ENCODE results near the gene MTCL1. TPM values are rescaled to one million over a fixed set of nuclear protein-coding genes. Genes with fewer than 3 reads are reported as not detected.
A peak's percentile ranks its signal among the peaks of the same experiment; 100 is the strongest.

Gene MTCL1
- total RNA-seq, 2 donors from 2014 or later: 15.3 to 27.7 TPM

DNA sequence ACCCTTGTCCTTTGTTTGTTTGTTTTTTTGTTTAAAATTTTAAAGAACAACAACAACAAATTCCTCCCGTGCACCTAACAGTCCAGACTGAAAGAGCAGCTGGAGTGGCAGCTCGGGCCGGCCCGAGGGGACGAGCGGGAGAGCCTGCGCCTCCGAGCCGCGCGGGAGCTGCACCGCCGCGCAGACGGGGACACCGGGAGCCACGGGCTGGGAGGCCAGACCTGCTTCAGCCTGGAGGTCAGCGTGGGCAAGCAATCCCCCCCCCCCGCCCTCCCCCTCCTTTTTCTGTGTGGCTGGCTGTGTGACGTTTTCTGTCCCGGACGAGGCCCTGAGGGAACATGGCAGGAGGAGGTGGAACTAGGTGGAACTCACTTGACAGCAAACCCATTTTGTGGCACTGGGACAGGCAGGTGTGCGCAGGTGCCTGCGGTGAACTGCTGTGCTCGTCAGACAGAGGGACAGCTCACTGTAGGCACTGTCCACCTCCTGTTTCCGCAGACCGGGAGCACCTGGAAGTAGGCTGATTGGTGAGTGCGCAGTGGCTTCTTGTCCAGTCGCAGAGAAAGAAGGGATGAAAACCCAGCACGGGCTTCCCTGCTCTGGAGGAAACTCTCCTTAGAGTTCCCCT is 80.6 kb downstream of the MTCL1 start:
- DNase-seq (no peak), ATAC-seq (no peak)
- H3K4me1 ChIP-seq: no peaks in the 10 kb centered on the region
- H3K27me3 ChIP-seq: no peaks in the 10 kb centered on the region
- intact Hi-C loops (cut with DNase I): no loop called here
- no peak overlapping the region for H3K4me3 ChIP-seq
- H3K36me3 ChIP-seq (replicated peaks in 1 of 2; ENCODE audit: insufficient read depth in 1 of 2, low read depth in 2 of 2): no peaks in the 10 kb centered on the region
- TF ChIP-seq CTCF (IDR thresholded peaks at IDR 0.05): no peak
- peak in 1 of 3 donors; percentile 2 for TF ChIP-seq POLR2A (IDR thresholded peaks at IDR 0.05)
- H3K27ac ChIP-seq: no peak overlapping the region
- 91 to 95% methylated on average over 23 to 28 of the region's 30 CpGs for WGBS, 2 donors
- H3K9me3 ChIP-seq: no peaks in the 10 kb centered on the region

- Histone ChIP-seq H3K4me1 (no peaks in the 10 kb centered on the region), H3K9me3 (no peaks in the 10 kb centered on the region), H3K4me3 (no peak overlapping the region), H3K27me3 (no peaks in the 10 kb centered on the region), H3K36me3 (replicated peaks in 1 of 2; ENCODE audit: insufficient read depth in 1 of 2, low read depth in 2 of 2) (no peaks in the 10 kb centered on the region), H3K27ac (no peak overlapping the region)
- TF ChIP-seq POLR2A (IDR thresholded peaks at IDR 0.05): no peak
- no peak for TF ChIP-seq CTCF (IDR thresholded peaks at IDR 0.05)
- WGBS, 2 donors: 80 to 83% methylated on average over 13 to 17 of the region's 17 CpGs
- DNase-seq (no peak), ATAC-seq (no peak)
- intact Hi-C loops (cut with DNase I): no loop called here
Measured at GRCh38 chr18:8786483-8787370, 81.4 kb downstream of the MTCL1 start.

DNA sequence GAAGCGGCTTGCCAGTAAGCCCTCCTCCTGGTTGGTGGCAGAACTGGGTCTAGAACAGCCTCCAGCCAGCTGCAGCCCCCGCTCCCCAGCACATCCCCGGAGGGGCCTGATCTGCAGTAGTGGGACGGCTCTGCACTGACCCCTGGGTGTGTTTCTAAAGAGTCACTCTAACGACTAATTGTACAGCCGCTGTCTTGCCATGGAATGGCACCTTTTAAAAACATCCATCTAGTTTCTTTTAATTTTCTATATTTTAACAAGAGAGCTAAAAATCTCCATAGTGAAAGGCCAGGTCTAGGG is 82.0 kb downstream of the MTCL1 start:
- WGBS, 2 donors: 90% methylated on average over 6 of the region's 6 CpGs
- TF ChIP-seq POLR2A (IDR thresholded peaks at IDR 0.05) (no peak), CTCF (IDR thresholded peaks at IDR 0.05) (no peak)
- H3K36me3 ChIP-seq (replicated peaks in 1 of 2; ENCODE audit: insufficient read depth in 1 of 2, low read depth in 2 of 2): no peaks in the 10 kb centered on the region
- H3K27ac ChIP-seq: no peak overlapping the region
- no peaks in the 10 kb centered on the region for H3K4me1 ChIP-seq
- no peaks in the 10 kb centered on the region for H3K27me3 ChIP-seq
- no peak for DNase-seq
- intact Hi-C loops (cut with DNase I): no loop called here
- H3K9me3 ChIP-seq: no peaks in the 10 kb centered on the region
- no peak overlapping the region for H3K4me3 ChIP-seq
- ATAC-seq: no peak

- H3K4me3 ChIP-seq: no peak overlapping the region
- no peaks in the 10 kb centered on the region for H3K4me1 ChIP-seq
- intact Hi-C loops (cut with DNase I): no loop called here
- no peak for ATAC-seq
- H3K9me3 ChIP-seq: no peaks in the 10 kb centered on the region
- H3K27ac ChIP-seq: no peak overlapping the region
- H3K36me3 ChIP-seq (replicated peaks in 1 of 2; ENCODE audit: insufficient read depth in 1 of 2, low read depth in 2 of 2): no peaks in the 10 kb centered on the region
- no peaks in the 10 kb centered on the region for H3K27me3 ChIP-seq
- no peak for DNase-seq
- TF ChIP-seq POLR2A (IDR thresholded peaks at IDR 0.05) (no peak), CTCF (IDR thresholded peaks at IDR 0.05) (no peak)
- 78 to 96% methylated on average over 6 of the region's 6 CpGs for WGBS, 2 donors
Measured at GRCh38 chr18:8787794-8788193, 82.4 kb downstream of the MTCL1 start.
